Stimulated activated CD4-positive, alpha-beta T cell treated with anti-CD3 and anti-CD28 coated beads, Interleukin-1b, Interleukin-23, amount 100 ng/mL, for 24 hours (primary cell): ENCODE data around the gene LCA5.
"Not testable (repeated sequence)": the region's sequence is repeated elsewhere in the genome, so short reads cannot be mapped to it uniquely, and the experiment has no call there.

ENCODE experiments used
- DNase-seq, 4 experiments: peaks; one replicate each; pipeline ENCODE4 v3.0.0-alpha.2; 2020; ENCODE audit warnings: low read depth in 4 of 4, low spot score in 1 of 4

LCA5 gene

DNA sequence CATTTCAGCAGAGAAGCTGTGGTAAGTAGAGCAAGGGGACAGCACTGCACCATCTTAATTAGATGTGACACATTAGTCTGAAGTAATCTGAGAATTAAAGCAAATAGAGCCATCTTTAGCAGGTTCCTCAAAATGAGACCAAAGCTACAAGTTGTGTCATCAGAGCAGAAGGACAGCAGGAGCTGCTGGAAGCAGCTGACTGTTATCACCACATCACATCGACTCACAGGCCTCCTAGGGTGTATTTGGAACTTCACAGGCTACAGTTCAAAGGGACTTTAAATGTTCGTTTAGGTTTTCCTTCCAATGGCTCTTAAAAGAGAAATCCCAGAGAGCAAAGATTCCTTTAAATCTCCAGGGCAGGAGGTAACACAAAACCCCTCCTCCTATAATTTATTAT, 69.5 kb downstream of the LCA5 start:
- no peak for DNase-seq

DNA sequence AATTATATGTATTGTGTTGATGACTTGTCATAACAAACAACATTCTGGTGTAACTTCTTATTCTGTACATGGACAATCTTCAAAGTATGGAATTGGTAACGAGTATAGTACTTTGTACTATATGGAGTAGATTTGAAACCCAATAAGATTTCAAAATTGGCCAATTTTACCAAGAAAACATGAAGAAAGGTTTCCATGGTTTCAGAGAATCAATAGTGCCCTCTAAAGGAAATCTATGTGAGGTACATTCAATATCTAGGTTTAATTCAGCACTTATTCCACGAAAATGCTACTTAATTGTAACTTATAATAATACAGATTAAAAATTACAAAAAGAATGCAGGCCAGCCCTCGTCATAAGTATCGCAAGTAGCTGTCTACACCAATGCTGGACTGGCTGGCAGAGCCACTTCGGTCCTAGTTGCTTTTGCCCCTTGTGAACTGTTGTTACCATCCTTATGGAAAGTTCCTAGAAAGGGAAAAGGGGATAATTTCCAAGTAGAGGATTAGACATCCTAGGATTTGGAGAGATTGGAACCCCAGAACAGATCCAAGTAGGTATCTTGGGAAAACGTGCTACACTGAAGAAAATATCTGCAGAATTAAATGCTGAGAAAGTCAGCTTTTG, 70.9 kb downstream of the LCA5 start:
- DNase-seq, result no peak

DNA sequence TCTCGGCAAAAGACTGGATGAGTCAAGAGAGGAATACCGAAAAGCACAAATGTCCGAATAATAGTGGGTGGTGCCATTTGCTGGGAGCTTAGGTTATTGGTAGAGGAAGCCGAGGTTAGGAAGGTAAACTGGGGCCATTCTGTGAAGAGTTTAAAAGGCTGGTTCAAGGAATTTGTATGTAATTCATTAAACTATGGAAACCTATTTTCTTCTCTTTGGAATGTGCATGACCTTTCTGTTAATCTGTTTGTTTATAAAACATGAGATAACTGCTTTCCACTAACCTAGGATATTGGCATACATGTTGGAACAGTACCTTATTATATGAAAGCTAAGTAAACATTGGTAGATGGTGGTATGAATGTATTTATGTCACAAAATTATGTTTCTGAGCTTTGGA, 71.8 kb downstream of the LCA5 start:
- DNase-seq, result no peak

DNA sequence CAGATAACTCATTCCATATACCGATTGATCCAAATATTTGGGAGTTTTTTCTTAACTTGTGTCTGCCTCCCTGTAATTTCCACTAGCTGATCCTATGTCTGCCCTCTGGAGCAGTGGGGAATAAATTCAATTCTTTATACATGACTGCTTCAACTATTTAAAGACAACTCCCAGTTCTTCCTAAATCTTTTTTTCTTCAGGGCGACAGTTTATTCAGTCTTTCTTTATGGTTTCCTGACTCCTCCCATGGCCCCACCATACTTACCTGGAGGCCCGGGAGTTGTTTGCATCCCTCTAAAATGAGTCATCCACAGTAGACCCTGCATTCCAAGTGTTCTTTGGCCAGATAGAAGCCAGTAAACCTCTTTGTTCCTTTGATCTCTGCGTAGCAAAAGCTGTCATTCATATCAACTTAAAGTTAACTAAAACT, 73.6 kb downstream of the LCA5 start:
- no peak for DNase-seq

DNA sequence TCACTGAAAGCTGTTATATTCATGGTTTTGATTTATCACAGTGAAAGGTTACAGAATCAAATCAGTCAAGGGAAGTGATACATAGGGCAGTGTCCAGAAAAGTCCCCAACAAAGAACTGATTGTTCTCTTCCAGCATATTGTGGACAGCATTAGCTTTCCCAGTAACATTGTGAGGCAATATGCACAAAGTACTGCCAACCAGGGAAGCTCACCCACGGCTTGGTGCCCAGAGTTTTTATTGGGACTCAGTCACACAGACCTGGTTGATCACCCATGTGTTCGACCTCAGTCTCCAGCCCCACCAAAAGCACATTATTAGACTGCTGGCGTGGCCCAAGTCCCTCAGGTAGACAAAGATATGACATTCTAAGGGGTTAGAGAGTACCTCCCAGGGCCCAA, 76.0 kb downstream of the LCA5 start:
- DNase-seq, result no peak

DNA sequence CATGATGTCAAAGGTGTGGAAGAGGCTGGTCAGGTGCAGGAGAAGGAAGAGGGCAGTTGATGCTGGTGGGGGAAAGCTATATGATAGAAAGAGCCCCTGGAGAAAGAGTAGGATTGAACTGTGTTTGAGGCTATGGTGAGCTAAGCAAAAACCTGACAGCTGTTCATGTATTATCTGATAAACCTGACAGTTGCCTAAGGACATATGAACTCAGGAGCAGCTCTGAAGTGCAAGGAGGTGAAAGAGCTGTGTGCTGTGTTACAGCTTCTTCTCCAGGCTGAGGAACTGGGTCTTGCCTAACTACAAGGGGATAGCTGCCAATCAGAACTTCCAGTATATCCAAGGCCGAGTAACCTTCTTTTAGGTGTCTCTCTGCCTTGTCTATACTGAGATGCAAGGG, 81.8 kb downstream of the LCA5 start:
- DNase-seq, result no peak

DNA sequence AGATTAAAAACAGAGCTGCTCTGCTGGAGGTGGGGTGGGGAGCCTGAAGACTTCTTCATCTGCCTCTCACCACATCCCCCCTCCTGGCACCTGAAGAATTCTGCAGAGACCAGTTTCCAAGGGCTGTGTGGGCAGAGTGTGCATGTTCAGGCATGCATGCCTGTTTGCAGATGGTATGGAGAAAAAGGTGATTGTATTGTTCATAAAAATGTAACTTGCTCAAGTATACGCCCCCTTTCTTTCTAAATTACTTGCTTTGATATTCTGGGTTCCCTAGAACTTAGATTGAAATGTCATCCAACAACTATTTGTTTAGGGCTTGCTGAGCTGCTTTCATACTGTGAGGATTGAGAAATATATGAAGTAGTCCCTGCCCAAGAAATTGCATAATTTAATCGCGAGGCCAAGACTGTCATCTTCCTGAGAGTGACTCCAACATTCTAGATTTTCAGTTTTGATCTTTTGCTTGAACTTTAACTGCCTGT, 83.6 kb downstream of the LCA5 start:
- DNase-seq, result no peak

DNA sequence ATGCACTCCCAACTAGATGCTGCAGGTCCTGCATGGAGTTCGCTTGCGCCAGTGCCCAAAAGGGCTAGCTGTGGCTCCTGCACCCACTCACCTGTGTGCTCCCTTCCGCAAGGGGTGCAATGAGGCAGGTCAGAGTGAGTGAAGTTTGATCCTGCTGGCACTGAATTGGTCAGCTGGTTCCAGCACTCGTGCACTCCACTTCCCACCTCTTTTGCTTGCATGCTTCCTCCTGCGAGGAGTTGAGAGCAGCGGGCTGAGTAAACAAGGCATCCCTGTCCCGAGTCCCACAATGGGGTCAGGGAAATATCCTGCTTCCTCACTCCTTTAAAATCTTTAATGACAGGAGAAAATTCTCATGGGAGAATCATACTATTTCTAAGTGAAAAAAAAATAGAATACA, 86.2 kb downstream of the LCA5 start:
- DNase-seq, result no peak

DNA sequence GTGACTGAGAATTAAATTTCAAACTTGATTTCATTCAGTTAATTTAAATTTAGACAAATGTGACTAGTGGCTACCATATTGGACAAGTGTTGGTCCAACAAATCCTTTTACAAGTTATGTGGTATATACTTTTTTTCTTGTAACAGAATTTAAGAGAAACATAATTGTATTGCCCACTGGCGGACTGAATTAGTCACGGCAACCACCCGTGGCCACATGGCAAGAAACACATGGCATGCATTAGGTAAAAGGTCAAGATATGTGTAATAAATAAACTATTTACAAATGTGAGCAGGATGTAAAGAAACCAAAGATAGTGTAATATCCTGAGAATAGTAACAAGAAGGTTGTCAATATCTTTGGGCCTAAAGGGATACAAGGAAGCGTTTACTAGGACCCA, 91.2 kb downstream of the LCA5 start:
- DNase-seq, result no peak

DNA sequence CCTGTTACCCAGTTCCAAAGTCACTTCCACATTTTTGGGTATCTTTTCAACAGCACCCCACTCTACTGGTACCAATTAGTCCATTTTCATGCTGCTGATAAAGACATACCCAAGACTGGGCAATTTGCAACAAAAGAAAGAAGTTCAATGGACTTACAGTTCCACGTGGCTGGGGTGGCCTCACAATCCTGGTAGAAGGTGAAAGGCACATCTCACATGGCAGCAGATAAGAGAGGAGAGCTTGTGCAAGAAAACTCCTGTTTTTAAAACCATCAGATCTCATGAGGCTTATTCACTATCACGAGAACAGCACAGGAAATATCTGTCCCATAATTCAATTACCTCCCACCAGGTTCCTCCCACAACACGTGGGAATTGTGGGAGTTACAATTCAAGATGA, 93.4 kb downstream of the LCA5 start:
- DNase-seq, result not testable (repeated sequence)

DNA sequence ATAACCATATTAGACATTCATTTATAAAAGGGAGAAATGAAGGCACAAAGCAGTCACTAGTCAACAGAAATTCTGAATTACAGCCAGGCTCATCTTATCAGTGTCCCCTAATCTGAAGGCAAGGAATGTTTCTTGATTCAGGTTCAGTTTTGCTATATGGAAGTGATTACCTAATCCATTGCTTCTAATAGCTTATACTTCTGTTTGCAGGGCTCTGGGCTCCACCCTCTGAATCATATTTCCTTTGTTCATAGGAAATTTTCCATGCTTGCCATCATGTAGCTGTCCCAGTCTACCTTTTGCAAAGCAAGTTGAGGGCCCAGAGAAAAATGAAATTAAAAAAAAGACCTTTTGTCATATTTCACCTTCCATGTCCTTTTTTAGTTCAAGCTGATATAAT, 96.0 kb downstream of the LCA5 start:
- DNase-seq, result no peak

DNA sequence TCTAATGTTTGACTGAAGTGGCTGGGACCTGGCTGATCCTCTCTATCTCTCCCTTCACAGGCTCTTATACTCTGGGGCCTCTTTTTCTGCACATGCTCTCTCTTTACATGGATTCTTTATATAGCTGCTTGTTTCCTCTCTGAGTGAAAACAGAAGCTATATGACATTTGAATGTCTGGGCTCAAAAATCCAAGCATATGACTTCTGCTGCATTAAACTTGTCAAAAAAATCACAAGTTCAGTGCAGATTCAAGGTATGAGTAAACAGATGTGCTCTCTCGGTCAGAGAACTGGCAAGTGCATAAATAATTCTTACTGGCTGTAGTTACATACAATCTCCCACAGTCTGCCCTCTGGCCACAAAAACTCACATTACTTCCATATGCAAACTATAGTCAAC, 96.6 kb downstream of the LCA5 start:
- DNase-seq, result no peak

DNA sequence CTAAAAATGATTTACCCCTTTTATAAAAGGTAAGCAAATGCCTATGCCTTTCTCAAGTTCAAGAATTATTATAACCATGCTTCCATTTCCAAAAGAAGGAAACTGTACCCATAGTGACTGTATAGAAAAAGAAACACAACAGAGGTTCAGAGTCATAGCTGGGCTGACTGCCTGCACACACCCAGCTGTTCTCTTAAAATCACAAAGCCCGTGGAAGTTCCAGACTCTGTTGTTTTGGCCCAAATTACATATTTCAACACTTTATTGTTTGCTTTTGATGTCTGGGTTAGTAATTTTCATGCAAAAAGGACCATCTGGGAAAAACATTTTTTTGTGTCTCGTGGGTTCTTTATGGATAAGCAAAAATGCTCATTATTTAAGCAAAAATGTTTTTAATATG, 99.2 kb downstream of the LCA5 start:
- DNase-seq, result no peak

DNA sequence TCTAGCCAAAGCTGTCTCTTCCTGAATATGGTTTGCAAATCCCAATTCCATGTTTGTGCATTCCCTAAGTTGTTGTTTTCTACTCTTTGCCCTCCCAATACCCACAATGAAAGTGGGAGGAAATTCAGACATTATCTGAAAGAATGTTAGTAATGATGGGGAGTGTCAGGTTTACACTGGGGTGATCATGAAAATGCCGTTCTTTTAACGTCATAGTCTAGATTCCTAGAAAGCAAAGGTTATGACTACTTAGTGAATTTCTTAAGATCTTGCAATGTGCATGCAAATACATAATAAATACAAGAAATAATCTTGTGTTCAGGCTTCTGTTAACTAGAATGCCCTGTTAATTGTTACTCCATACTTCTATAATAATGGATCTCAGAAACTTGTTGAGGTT, 101.0 kb downstream of the LCA5 start:
- no peak for DNase-seq

DNA sequence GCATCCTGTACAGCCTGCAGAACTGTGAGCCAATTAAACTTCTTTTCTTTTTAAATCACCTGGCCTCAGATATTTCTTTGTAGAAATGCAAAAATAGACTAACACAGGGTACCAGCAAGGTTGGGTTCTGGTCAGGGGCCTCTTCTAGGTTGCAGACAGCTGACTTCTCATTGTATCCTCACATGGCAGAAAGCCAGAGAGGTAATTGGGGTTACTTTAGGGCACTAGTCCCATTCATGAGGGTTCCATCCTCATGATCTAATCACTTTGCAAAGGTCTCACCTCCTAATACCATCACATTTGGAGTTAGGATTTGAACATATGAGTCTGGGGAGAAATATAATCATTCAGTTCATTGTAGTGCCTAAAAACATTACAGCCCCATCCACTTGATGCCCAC, 101.5 kb downstream of the LCA5 start:
- no peak for DNase-seq
